OCI-LY3 (cell line): ENCODE measurements around the gene PEPD.

Source experiments
- H2AFZ ChIP-seq: fragments of 200-600, 300-600 bp; shearing (Covaris generic); 2 replicates; pipeline ENCODE4 v1.6.0; 2014; ENCODE audit warnings: antibody characterized with exemption, low read depth, low read length
- H3K27ac ChIP-seq: fragments of 200-600, 300-600 bp; sonication (generic); 2 replicates; pipeline ENCODE4 v1.5.1; 2014; ENCODE audit warnings: mild to moderate bottlenecking, low read length, moderate library complexity, mixed read lengths
- H3K27me3 ChIP-seq: fragments of 200-600, 300-600 bp; sonication (generic); 2 replicates; pipeline ENCODE4 v1.6.1; 2014; ENCODE audit warnings: low read depth, low read length, mixed read lengths
- H3K36me3 ChIP-seq: fragments of 200-600, 300-600 bp; sonication (generic); replicated peaks from 2 replicates; pipeline ENCODE3; 2014; ENCODE audit warnings: low read depth, low read length, mixed read lengths
- H3K4me1 ChIP-seq: fragments of 300-600, 200-600 bp; sonication (generic); 2 replicates; pipeline ENCODE4 v1.6.1; 2014; ENCODE audit warnings: low read length, mixed read lengths
- H3K4me2 ChIP-seq: fragments of 200-600, 300-600 bp; sonication (generic); 2 replicates; pipeline ENCODE4 v1.6.1; 2014; ENCODE audit warnings: low read length, mixed read lengths
- H3K4me3 ChIP-seq: fragments of 300-600, 200-600 bp; sonication (generic); 2 replicates; pipeline ENCODE4 v1.5.1; 2014; ENCODE audit warnings: antibody characterized with exemption, mild to moderate bottlenecking, low read length, moderate library complexity
- H3K79me2 ChIP-seq: fragments of 300-600, 200-600 bp; shearing (Covaris generic); 2 replicates; pipeline ENCODE4 v1.6.1; 2014; ENCODE audit warnings: mild to moderate bottlenecking, low read length, mixed read lengths
- H3K9ac ChIP-seq: fragments of 300-600, 200-600 bp; shearing (Covaris generic); 2 replicates; pipeline ENCODE4 v1.6.0; 2014; ENCODE audit warnings: mild to moderate bottlenecking, low read length, moderate library complexity
- H3K9me3 ChIP-seq: fragments of 200-600, 300-600 bp; shearing (Covaris generic); 2 replicates; pipeline ENCODE4 v1.6.1; 2014; ENCODE audit warnings: low read length, mixed read lengths; ENCODE audit not compliant: insufficient read depth
- H4K20me1 ChIP-seq: fragments of 200-600, 300-600 bp; sonication (generic); 2 replicates; pipeline ENCODE4 v1.6.1; 2016; ENCODE audit warnings: low read length, mixed read lengths; ENCODE audit not compliant: insufficient read depth
- CTCF ChIP-seq: fragments of 200-600, 300-600 bp; sonication (generic); IDR thresholded peaks from 2 replicates; pipeline ENCODE4 v1.5.1; 2014; ENCODE audit warnings: antibody characterized with exemption, low read length, low read depth
- EZH2phosphoT487 ChIP-seq: fragments of 200-600 bp; shearing (Covaris generic); IDR thresholded peaks from 2 replicates; pipeline ENCODE4 v1.6.1; 2018; ENCODE audit warnings: antibody characterized with exemption, mixed run types, low read depth

The PEPD gene

GRCh38 chr19:33365691-33366090, 155.9 kb downstream of the PEPD start:
- Histone ChIP-seq H4K20me1 (no peaks in the 10 kb centered on the region), H3K27ac (no peak overlapping the region), H3K4me3 (no peak overlapping the region), H3K9me3 (no peaks in the 10 kb centered on the region), H3K4me1 (no peaks in the 10 kb centered on the region), H3K79me2 (no peaks in the 10 kb centered on the region), H3K4me2 (no peak overlapping the region), H2AFZ (no peak overlapping the region), H3K9ac (no peak overlapping the region), H3K27me3 (peaks cover 52% of the 10 kb centered on the region), H3K36me3 (no peaks in the 10 kb centered on the region)
- no peak for TF ChIP-seq EZH2phosphoT487
- TF ChIP-seq CTCF: no peak

- Histone ChIP-seq H3K4me1 (no peaks in the 10 kb centered on the region), H3K4me2 (no peak overlapping the region), H3K36me3 (no peaks in the 10 kb centered on the region), H3K27me3 (peaks cover 59% of the 10 kb centered on the region), H3K9ac (no peak overlapping the region), H3K4me3 (no peak overlapping the region), H3K9me3 (no peaks in the 10 kb centered on the region), H3K79me2 (no peaks in the 10 kb centered on the region), H3K27ac (no peak overlapping the region), H2AFZ (no peak overlapping the region), H4K20me1 (no peaks in the 10 kb centered on the region)
- TF ChIP-seq EZH2phosphoT487 (no peak), CTCF (no peak)
Measured at GRCh38 chr19:33363476-33363875, 158.1 kb downstream of the PEPD start.

- Histone ChIP-seq H4K20me1 (no peaks in the 10 kb centered on the region), H3K79me2 (no peaks in the 10 kb centered on the region)
Measured at GRCh38 chr19:33362508-33363228, 158.9 kb downstream of the PEPD start.

GRCh38 chr19:33359581-33359980, 162.0 kb downstream of the PEPD start:
- no peaks in the 10 kb centered on the region for H4K20me1 ChIP-seq
- H3K27ac ChIP-seq: no peak overlapping the region
- peaks cover 31% of the 10 kb centered on the region for H3K27me3 ChIP-seq
- no peaks in the 10 kb centered on the region for H3K4me1 ChIP-seq
- no peaks in the 10 kb centered on the region for H3K9me3 ChIP-seq
- no peaks in the 10 kb centered on the region for H3K79me2 ChIP-seq
- no peak overlapping the region for H2AFZ ChIP-seq
- H3K4me2 ChIP-seq: no peak overlapping the region
- no peak overlapping the region for H3K9ac ChIP-seq
- H3K36me3 ChIP-seq: no peaks in the 10 kb centered on the region
- TF ChIP-seq CTCF (no peak), EZH2phosphoT487 (no peak)
- no peak overlapping the region for H3K4me3 ChIP-seq

More at GRCh38 chr19:33362508-33363228, 158.9 kb downstream of the PEPD start:
- TF ChIP-seq CTCF (no peak), EZH2phosphoT487 (no peak)
- Histone ChIP-seq H3K9me3 (no peaks in the 10 kb centered on the region), H3K27me3 (peaks cover 50% of the 10 kb centered on the region), H3K4me2 (no peak overlapping the region), H3K4me3 (no peak overlapping the region), H3K4me1 (no peaks in the 10 kb centered on the region), H3K27ac (no peak overlapping the region), H3K9ac (no peak overlapping the region), H3K36me3 (no peaks in the 10 kb centered on the region), H2AFZ (no peak overlapping the region)
